ENCODE results near the gene SPRYD3. TPM values are rescaled to one million over a fixed set of nuclear protein-coding genes. Genes with fewer than 3 reads are reported as not detected.

Gene SPRYD3
- total RNA-seq, 1 donor from 2014 or later: 10.5 TPM

GRCh38 chr12:53064613-53065436 lies 14.4 kb downstream of the SPRYD3 start:
- H3K4me3 Mint-ChIP-seq (ENCODE audit: unreplicated experiment): peak overlapping the region; percentile 51
- H3K9me3 Mint-ChIP-seq (ENCODE audit: unreplicated experiment): no peaks in the 10 kb centered on the region
- H3K36me3 Mint-ChIP-seq (ENCODE audit: low read depth, unreplicated experiment): peaks cover 14% of the 10 kb centered on the region
- H3K27ac Mint-ChIP-seq (ENCODE audit: unreplicated experiment): peak overlapping the region; percentile 86
- no peak for DNase-seq (ENCODE audit: low spot score)
- H3K27me3 Mint-ChIP-seq (ENCODE audit: unreplicated experiment): peaks cover 22% of the 10 kb centered on the region
- TF ChIP-seq, protein P1, sequence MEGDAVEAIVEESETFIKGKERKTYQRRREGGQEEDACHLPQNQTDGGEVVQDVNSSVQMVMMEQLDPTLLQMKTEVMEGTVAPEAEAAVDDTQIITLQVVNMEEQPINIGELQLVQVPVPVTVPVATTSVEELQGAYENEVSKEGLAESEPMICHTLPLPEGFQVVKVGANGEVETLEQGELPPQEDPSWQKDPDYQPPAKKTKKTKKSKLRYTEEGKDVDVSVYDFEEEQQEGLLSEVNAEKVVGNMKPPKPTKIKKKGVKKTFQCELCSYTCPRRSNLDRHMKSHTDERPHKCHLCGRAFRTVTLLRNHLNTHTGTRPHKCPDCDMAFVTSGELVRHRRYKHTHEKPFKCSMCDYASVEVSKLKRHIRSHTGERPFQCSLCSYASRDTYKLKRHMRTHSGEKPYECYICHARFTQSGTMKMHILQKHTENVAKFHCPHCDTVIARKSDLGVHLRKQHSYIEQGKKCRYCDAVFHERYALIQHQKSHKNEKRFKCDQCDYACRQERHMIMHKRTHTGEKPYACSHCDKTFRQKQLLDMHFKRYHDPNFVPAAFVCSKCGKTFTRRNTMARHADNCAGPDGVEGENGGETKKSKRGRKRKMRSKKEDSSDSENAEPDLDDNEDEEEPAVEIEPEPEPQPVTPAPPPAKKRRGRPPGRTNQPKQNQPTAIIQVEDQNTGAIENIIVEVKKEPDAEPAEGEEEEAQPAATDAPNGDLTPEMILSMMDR (IDR thresholded peaks at IDR 0.05; ENCODE audit: unreplicated experiment): no peak
- peaks cover 33% of the 10 kb centered on the region for H3K4me1 Mint-ChIP-seq (ENCODE audit: unreplicated experiment)

GRCh38 chr12:53063708-53064612 lies 15.2 kb downstream of the SPRYD3 start:
- peak overlapping the region; percentile 37 for H3K4me3 Mint-ChIP-seq (ENCODE audit: unreplicated experiment)
- peak overlapping the region; percentile 61 for H3K27ac Mint-ChIP-seq (ENCODE audit: unreplicated experiment)
- peaks cover 33% of the 10 kb centered on the region for H3K4me1 Mint-ChIP-seq (ENCODE audit: unreplicated experiment)
- H3K27me3 Mint-ChIP-seq (ENCODE audit: unreplicated experiment): peaks cover 22% of the 10 kb centered on the region
- H3K36me3 Mint-ChIP-seq (ENCODE audit: low read depth, unreplicated experiment): peaks cover 14% of the 10 kb centered on the region
- TF ChIP-seq, protein P1 (IDR thresholded peaks at IDR 0.05; ENCODE audit: unreplicated experiment): no peak
- no peak for DNase-seq (ENCODE audit: low spot score)
- H3K9me3 Mint-ChIP-seq (ENCODE audit: unreplicated experiment): no peaks in the 10 kb centered on the region

GRCh38 chr12:53062977-53063707 lies 16.0 kb downstream of the SPRYD3 start:
- peaks cover 15% of the 10 kb centered on the region for H3K36me3 Mint-ChIP-seq (ENCODE audit: low read depth, unreplicated experiment)
- H3K4me3 Mint-ChIP-seq (ENCODE audit: unreplicated experiment): no peak overlapping the region
- no peak for DNase-seq (ENCODE audit: low spot score)
- TF ChIP-seq, protein P1 (IDR thresholded peaks at IDR 0.05; ENCODE audit: unreplicated experiment): no peak
- H3K4me1 Mint-ChIP-seq (ENCODE audit: unreplicated experiment): peaks cover 33% of the 10 kb centered on the region
- no peak overlapping the region for H3K27ac Mint-ChIP-seq (ENCODE audit: unreplicated experiment)
- H3K9me3 Mint-ChIP-seq (ENCODE audit: unreplicated experiment): no peaks in the 10 kb centered on the region
- H3K27me3 Mint-ChIP-seq (ENCODE audit: unreplicated experiment): peaks cover 21% of the 10 kb centered on the region

DNA sequence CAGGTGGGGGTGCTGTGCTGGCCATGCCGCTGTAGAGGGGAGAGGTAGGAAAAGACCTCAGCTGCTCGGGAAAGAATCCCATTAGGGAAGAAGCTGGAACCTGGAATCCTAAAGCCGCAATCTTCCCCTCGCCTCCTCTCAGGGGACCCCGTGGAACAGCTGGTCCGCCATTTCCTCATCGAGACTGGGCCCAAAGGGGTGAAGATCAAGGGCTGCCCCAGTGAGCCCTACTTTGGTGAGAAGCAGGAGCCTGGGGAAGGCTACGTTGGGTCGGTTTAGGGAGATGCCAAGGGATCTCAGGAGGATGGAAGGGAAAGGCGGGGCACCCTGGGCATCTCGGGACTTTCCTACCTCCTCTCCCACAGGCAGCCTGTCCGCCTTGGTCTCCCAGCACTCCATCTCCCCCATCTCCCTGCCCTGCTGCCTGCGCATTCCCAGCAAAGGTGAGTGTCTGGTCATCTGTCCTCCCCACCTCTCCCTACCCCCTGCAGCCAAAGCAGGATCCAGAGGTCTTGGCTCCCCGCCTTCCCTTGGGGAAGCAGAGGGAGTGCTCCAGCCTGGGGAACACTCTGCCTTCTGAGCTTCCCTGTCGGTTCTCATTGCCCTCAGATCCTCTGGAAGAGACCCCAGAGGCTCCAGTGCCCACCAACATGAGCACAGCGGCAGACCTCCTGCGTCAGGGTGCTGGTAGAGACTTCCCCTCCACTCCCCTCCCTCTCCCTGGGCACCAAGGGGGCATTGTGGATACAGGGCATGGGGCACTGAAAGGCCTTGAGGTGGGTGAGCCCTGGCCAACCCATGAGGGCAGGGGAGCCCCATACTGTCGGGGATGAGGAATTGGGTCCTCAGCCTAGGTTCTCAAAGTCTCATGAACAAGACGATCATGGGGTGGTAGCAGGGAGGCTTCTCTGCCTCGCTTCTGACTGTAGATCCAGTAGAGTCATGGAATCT lies 16.9 kb downstream of the SPRYD3 start:
- Mint-ChIP-seq H3K27me3 (ENCODE audit: unreplicated experiment) (peaks cover 26% of the 10 kb centered on the region), H3K27ac (ENCODE audit: unreplicated experiment) (no peak overlapping the region), H3K9me3 (ENCODE audit: unreplicated experiment) (no peaks in the 10 kb centered on the region), H3K4me3 (ENCODE audit: unreplicated experiment) (no peak overlapping the region), H3K4me1 (ENCODE audit: unreplicated experiment) (peaks cover 35% of the 10 kb centered on the region), H3K36me3 (ENCODE audit: low read depth, unreplicated experiment) (peaks cover 23% of the 10 kb centered on the region)
- DNase-seq (ENCODE audit: low spot score): no peak
- TF ChIP-seq, protein P1 (IDR thresholded peaks at IDR 0.05; ENCODE audit: unreplicated experiment): no peak
